Progenitor cell of endocrine pancreas (in vitro differentiated cells): Measurements from ENCODE around the gene SPTBN5. TPM values are rescaled to one million over a fixed set of nuclear protein-coding genes. Genes with fewer than 3 reads are reported as not detected.

ENCODE experiments used
- DNase-seq: peaks from one replicate; pipeline ENCODE4 v3.0.0; 2021; ENCODE audit warnings: low spot score; ENCODE audit not compliant: unreplicated experiment
- H3K27ac Mint-ChIP-seq: 2 replicates; pipeline ENCODE4 v1.8.0; 2021; ENCODE audit warnings: mild to moderate bottlenecking, moderate library complexity, mixed read lengths
- H3K27me3 Mint-ChIP-seq: 2 replicates; pipeline ENCODE4 v1.8.0; 2021; ENCODE audit warnings: mixed read lengths
- H3K36me3 Mint-ChIP-seq: 2 replicates; pipeline ENCODE4 v1.8.0; 2022; ENCODE audit warnings: mixed read lengths; ENCODE audit not compliant: insufficient read depth
- H3K4me1 Mint-ChIP-seq: 2 replicates; pipeline ENCODE4 v1.8.0; 2021; ENCODE audit warnings: low read depth, mixed read lengths
- H3K4me3 Mint-ChIP-seq: 2 replicates; pipeline ENCODE4 v1.8.0; 2021; ENCODE audit warnings: low read depth, mild to moderate bottlenecking, moderate library complexity, mixed read lengths
- H3K9me3 Mint-ChIP-seq: 2 replicates; pipeline ENCODE4 v1.8.0; 2021; ENCODE audit warnings: low read depth, mixed read lengths
- CTCF ChIP-seq: fragments of 200-600 bp; sonication (generic); IDR thresholded peaks from one replicate; pipeline ENCODE4 v1.5.0; 2021; ENCODE audit warnings: antibody characterized with exemption, mild to moderate bottlenecking; ENCODE audit not compliant: unreplicated experiment
- total RNA-seq: library from RNA; stranded (reverse); gene quantifications from 2 replicates; pipeline ENCODE4 v1.2.1, GENCODE V29; 2021

Gene SPTBN5
- total RNA-seq, 1 donor from 2014 or later: 7.9 TPM

- Mint-ChIP-seq H3K27me3 (peaks cover 40% of the 10 kb centered on the region), H3K9me3 (no peaks in the 10 kb centered on the region), H3K27ac (no peak overlapping the region), H3K4me3 (no peak overlapping the region), H3K36me3 (no peaks in the 10 kb centered on the region), H3K4me1 (peaks cover 4% of the 10 kb centered on the region)
- TF ChIP-seq CTCF: no peak
- DNase-seq: no peak
Measured at GRCh38 chr15:41879321-41879845, 14.5 kb downstream of the SPTBN5 start.

GRCh38 chr15:41878355-41878699, 15.5 kb downstream of the SPTBN5 start:
- Mint-ChIP-seq H3K27me3 (peaks cover 36% of the 10 kb centered on the region), H3K4me1 (peaks cover 4% of the 10 kb centered on the region), H3K4me3 (no peak overlapping the region), H3K36me3 (no peaks in the 10 kb centered on the region), H3K27ac (peak overlapping the region; percentile 57), H3K9me3 (no peaks in the 10 kb centered on the region)
- no peak for TF ChIP-seq CTCF
- no peak for DNase-seq

- peaks cover 4% of the 10 kb centered on the region for H3K4me1 Mint-ChIP-seq
- no peak for DNase-seq
- H3K27me3 Mint-ChIP-seq: peaks cover 36% of the 10 kb centered on the region
- no peaks in the 10 kb centered on the region for H3K9me3 Mint-ChIP-seq
- H3K27ac Mint-ChIP-seq: peak overlapping the region; percentile 57
- H3K36me3 Mint-ChIP-seq: no peaks in the 10 kb centered on the region
- H3K4me3 Mint-ChIP-seq: no peak overlapping the region
- TF ChIP-seq CTCF: no peak
Measured at GRCh38 chr15:41877631-41878354, 16.1 kb downstream of the SPTBN5 start.

- Mint-ChIP-seq H3K27ac (no peak overlapping the region), H3K4me1 (peaks cover 1% of the 10 kb centered on the region), H3K36me3 (no peaks in the 10 kb centered on the region), H3K9me3 (no peaks in the 10 kb centered on the region), H3K27me3 (peaks cover 33% of the 10 kb centered on the region), H3K4me3 (no peak overlapping the region)
- DNase-seq: no peak
- no peak for TF ChIP-seq CTCF
Measured at GRCh38 chr15:41876689-41877088, 17.2 kb downstream of the SPTBN5 start.

GRCh38 chr15:41876007-41876406, 17.8 kb downstream of the SPTBN5 start:
- Mint-ChIP-seq H3K4me1 (no peaks in the 10 kb centered on the region), H3K27me3 (peaks cover 26% of the 10 kb centered on the region), H3K4me3 (no peak overlapping the region), H3K36me3 (no peaks in the 10 kb centered on the region), H3K9me3 (no peaks in the 10 kb centered on the region), H3K27ac (no peak overlapping the region)
- no peak for TF ChIP-seq CTCF
- DNase-seq: no peak
